ENCODE results near the gene PHACTR1. TPM values are rescaled to one million over a fixed set of nuclear protein-coding genes. Genes with fewer than 3 reads are reported as not detected.

PHACTR1 gene
- polyA plus RNA-seq, 4 donors: 10.9 to 22.0 (median 16.3) TPM

DNA sequence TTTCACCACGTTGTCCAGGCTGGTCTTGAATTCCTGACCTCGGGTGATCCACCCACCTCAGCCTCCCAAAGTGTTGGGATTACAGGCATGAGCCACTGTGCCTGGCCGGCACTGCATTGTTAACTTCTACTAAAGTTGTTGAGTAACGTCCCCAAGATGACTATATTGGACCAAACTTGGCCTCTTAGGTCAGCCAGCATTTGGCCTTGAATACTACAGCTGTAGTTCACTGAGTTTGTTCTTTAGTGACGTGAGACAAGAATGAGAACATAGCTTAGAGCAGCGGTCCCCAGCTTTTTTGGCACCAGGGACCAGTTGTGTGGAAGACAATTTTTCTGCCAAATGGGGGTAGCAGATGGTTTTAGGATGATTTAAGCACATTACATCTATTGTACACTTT lies 374.6 kb downstream of the PHACTR1 start:
- no peak for DNase-seq (ENCODE audit: low read depth in 4 of 4, low spot score in 2 of 4)

DNA sequence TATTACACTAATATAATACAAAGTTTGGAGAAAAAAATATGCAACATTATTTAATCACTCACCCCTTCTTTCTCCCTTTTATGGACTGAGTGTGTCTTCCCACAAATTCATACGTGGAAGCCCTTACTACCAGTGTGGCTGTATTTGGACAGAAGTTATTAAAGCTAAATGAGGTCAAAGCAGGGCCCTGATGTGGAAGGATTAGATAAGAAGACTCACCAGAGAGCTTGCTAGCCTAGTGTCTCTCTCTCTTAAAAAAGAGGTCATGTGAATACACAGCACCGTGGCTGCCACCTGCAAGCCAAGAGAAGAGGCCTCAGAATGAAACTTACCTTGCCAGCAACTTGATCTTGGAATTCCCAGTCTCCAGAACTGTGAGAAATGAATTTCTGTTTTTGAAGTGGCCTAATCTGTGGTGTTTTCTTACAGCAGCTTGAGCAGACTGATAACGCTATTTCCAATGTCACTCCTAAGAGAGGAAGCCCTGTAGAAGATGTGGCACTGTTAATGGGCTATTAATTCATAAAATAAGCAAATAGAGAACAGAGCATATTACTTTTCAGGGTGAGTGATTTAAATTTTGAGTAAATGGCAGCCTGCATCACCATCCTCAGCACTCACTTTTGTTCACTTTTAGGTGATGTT lies 378.3 kb downstream of the PHACTR1 start:
- no peak for DNase-seq (ENCODE audit: low read depth in 4 of 4, low spot score in 2 of 4)

DNA sequence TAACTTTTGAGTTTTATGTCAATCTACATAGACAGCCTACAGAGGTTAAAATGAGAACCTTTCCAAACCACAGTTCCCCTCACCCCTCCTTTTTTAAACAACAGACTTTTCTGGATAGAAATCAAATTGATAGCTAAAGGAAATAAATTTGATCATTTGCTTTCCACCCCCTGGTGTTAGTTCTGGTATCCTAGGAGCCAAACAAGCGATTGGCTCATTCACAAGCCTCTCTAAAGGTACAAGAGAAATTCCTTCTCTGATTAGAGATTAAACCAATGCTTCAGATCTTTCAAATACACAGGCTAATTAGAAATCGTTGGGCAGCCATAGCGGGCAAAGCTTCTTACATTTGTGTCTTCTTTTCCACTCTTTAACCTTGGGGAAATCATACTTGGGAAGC lies 379.5 kb downstream of the PHACTR1 start:
- DNase-seq (ENCODE audit: low read depth in 4 of 4, low spot score in 2 of 4): no peak

DNA sequence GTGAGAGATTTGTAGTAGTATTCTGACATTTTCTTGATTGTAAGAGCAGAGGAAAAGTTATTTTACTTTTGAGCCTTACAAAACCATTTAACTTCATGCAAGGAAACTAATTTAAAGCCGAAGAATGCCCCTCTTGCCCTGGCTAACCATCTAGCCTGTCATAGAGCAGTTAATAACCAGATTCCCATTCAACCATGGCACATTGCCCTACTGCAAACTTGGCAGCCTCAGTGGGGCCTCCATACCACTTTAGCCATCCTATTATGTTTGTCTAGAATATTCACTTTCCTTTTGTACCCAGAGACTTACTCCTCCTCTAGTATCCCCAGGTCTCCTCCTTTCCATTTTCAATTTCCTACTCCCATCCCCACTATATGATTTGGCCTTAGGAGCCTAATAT lies 380.9 kb downstream of the PHACTR1 start:
- DNase-seq (ENCODE audit: low read depth in 4 of 4, low spot score in 2 of 4): no peak

DNA sequence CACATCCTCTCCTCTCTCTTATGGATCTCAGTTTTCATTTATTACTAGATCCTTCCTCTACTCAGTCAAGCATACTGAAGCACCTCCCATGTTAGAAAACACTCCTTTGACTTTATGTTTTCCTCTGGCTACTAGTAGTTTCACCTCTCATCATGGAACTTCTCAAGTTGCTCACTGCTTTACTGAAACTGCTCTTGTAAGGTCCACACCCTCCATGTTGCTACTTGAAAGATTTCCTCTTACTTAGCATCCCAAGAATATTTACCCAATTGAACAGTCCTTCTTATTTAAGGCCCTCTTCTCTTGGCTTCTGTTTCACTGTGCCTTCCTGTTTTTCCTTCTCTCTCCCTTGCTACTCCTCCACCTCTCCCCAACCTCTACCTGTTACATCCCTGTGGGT lies 381.4 kb downstream of the PHACTR1 start:
- DNase-seq (ENCODE audit: low read depth in 4 of 4, low spot score in 2 of 4): no peak

DNA sequence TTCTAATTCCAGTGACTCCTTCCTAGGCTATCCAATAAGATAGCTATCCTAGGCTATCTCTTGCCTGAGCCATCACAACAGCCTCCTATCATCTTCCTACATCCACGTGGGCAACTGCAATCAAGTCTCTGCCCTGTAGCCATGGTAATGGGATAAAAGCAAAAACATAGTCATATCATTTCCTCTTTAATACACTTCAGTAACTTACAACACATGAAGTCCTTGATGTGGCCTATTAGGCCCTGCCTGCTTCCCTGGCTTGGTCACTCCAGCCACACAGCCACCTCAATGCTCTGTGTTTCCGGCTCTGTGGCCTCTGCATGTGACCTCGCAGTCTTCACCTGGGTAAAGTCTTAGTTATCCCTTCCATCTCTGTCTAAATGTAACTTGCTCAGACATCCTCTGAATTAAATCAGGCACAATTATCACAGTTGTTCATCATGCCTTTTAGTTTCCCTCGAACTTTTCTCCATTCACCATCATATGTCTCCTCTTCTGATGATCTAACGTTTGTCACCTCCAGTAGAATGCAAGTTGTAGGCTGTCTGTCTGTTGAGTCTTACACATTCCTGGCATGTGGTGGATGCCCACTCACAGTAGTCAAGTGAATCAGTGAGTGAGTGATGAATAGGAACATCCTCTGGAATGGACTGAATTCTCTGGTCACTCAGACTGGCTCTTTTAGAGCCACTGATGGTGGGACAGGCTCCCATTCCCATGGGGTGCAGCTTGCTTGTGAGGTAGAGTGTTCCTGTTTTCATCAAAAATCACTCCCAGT lies 382.4 kb downstream of the PHACTR1 start:
- DNase-seq (ENCODE audit: low read depth in 4 of 4, low spot score in 2 of 4): no peak

DNA sequence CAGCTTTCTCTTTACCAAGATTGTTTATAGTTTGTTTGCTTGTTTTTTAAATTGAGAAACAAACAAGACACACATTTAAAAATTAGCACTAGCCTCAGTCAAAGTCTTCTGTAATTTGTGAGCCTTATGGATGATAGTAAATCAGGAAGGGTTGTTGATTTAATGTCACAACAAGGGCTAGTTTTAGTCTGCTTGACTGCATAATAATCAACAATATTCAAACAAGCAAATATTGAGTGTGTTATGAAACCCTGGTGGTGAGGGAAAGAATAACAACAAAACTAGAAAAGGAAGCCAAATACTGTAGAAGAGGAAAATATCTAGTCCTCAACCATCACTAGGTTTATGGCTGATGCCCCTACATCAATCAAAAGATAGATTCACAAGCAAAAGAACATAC lies 383.2 kb downstream of the PHACTR1 start:
- no peak for DNase-seq (ENCODE audit: low read depth in 4 of 4, low spot score in 2 of 4)

DNA sequence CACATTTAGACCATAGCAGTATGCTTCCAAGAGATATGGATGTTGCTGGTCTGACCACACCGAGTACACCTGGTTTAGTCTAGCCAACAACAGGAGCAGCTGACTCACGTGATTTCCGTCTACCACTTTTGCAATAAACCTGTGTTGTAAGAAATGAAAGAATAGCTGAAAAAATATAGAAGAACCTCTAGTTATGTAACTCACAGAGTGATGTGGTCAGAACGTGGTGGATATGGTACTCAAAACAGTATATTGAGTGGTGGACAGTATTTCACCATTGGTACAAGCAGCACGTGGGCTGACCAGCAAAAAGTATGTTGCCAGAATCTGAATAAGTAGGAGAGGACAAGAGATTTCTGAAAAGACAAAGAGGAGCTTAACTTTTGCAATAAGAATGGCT lies 384.8 kb downstream of the PHACTR1 start:
- no peak for DNase-seq (ENCODE audit: low read depth in 4 of 4, low spot score in 2 of 4)

DNA sequence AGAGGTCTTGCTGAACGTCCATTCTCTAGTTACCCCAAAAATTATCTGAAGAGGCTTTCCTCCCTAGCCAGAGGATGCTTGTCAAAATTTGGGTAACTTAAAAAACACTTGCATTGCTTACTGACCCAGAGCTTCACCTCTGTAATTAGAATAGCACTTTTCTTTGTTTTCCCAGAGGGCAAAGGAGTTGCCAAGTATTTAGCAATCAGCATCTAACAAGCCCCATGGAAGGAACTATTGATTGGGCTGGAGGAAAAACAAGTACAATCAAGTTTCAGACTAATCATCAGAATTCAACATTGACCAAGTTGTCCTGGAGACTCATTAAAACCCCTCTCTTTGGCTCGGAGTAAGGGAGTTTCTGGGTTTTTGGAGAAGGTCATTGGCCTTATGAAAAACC lies 385.4 kb downstream of the PHACTR1 start:
- DNase-seq (ENCODE audit: low read depth in 4 of 4, low spot score in 2 of 4): no peak

DNA sequence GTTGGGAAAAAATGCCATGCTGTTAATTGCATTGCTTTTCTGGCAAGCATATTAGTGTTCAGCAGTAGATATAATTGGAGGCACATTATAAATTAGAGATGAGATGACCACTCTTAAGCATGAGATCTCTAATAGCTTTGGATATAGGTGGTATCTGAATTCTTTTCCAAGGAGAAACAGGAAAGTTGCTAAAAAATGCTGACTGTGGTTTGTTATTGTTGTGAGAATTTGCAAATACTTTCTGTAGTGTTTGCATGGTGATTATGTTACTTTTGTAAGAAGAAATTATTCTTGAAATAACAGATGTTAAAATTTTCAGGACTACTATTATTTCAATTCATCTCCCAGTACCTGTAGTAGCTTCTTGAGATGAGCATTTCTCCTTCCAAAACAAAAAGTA lies 386.6 kb downstream of the PHACTR1 start:
- no peak for DNase-seq (ENCODE audit: low read depth in 4 of 4, low spot score in 2 of 4)

DNA sequence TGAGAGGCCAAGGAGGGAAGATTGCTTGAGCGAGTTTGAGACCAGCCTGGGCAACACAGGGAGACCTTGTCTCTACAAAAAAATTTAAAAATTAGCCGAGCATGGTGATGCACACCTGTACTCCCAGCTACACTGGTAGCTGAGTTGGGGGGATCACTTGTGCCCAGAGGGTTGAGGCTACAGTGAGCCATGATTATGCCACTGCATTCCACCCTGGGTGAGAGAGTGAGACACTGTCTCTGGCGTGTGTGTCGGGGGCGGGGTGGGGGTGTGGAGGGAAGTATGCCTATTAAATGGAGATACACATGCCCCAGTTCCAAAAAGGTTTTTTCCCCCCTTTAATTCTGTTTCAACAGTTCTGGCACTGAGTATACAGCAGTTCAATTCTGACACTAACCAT lies 388.6 kb downstream of the PHACTR1 start:
- DNase-seq (ENCODE audit: low read depth in 4 of 4, low spot score in 2 of 4): no peak

DNA sequence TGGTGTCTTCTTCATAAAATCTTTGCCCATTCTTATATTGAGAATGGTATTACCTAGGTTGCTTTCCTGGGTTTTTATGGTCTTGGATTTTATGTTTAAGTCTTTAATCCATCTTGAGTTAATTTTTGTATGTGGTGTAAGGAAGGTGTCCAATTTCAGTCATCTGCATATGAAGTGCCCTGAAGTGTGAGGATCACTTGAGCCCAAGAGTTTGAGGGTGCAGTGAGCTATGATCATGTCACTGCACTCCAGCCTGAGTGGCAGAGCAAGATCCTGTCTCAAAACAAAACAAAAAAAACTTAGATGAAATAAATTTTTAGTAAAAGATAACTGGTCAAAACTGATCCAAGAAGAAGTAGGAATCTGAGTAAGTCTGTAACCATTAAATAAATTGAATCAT lies 396.4 kb downstream of the PHACTR1 start:
- no peak for DNase-seq (ENCODE audit: low read depth in 4 of 4, low spot score in 2 of 4)

DNA sequence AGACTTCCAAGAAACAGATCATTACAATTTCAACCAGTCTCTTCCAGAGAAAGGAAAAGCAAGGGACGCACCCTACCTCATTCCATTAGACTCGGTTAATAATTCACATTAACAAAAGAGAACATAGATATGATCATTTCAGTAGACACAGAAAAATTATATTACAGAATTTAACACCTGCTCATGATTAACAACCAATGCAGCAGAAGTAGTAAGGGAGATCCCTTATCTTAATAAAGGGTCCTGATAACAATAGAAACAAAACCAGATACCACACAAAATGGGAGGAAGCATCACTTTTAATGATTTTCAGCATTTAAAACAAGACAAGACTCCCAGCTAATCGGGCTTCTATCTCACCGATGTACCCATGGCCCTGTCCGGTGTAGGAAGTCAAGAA lies 396.8 kb downstream of the PHACTR1 start:
- no peak for DNase-seq (ENCODE audit: low read depth in 4 of 4, low spot score in 2 of 4)

DNA sequence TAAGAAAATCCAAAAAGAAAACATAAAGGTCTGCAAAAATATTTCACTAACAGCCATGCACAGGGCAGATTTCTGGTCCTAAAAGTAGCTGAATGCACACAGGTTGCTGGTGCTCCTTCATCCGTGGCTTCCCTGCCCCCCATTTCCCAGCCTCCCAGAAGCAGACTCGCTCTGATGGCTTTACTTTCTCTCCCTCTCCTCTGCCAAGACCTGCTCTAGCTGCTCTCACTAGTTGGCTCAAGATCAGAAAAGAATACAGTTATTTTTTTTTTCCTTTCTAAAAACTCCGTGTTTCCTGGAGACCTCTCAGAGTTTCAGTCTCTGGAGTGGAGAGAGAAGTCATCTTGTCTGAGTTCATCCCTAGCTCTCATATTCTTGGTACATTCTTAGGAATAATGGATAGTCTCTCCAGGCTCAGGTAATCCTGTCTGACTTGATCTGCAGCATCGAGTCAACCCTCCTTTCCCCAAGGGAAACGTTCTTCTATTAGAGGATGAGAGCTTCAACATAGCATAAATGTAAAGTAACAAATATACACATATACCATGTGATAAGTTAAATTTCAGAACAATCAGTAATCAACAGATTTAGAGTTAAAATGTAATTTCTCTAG lies 397.5 kb downstream of the PHACTR1 start:
- DNase-seq (ENCODE audit: low read depth in 4 of 4, low spot score in 2 of 4): peak in 3 of 4 donors; percentile 36 to 69 (median 42)

DNA sequence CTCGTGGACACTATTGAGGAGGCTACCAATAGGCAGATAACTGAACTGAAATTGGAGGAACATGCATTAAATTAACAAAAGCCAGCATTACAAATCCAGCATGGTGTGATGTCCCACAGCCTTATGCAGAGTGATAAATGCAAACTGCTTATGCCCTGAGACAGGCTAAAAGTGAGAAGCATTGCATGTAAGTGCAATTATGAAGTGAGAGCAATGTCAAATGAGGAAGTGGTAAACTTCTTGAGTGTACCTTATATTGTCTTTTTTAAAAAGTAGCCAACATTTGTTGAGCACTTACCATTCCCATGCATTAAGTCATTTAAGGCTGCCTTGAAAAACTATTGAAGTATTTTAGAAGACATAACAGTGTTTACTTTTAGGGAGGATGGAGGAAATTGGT lies 399.6 kb downstream of the PHACTR1 start:
- DNase-seq (ENCODE audit: low read depth in 4 of 4, low spot score in 2 of 4): no peak

DNA sequence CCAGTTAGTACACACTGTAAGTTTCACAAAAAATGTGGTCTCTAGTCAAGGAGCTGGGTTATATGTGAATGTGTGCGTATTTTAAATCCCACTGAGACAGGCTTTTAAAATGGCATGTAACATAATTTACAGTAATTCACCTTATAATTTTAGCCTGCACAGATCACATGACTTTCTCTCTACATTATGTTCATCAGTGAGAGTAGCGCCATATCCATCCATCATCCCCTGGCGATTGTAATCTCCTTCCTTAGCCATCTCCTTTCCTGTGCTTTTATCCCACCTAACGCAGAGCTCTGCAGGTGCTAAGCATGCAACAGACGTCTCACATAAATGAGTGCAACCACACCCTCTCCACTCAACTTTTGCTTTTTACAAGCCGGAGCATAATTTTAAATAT lies 401.0 kb downstream of the PHACTR1 start:
- DNase-seq (ENCODE audit: low read depth in 4 of 4, low spot score in 2 of 4): no peak

DNA sequence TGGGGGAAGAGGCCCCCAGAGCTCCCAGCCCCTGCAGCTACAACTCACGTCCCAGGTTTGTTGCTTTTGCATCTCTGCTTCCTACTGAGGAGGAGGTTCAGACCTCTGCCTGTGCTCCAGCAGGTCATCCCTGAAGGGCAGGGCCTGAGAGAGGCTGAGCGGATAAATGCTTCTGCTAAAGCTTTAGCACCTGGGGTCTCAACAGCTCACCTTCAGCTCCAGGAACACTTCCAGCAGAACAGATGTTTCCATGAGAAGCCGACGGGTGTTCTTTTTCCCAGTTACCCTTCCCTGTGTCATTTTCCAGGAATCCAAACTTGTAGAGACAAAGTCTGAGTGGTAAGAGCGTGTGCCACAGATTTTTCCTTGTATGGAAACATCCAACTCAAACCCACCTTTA lies 403.0 kb downstream of the PHACTR1 start:
- no peak for DNase-seq (ENCODE audit: low read depth in 4 of 4, low spot score in 2 of 4)

DNA sequence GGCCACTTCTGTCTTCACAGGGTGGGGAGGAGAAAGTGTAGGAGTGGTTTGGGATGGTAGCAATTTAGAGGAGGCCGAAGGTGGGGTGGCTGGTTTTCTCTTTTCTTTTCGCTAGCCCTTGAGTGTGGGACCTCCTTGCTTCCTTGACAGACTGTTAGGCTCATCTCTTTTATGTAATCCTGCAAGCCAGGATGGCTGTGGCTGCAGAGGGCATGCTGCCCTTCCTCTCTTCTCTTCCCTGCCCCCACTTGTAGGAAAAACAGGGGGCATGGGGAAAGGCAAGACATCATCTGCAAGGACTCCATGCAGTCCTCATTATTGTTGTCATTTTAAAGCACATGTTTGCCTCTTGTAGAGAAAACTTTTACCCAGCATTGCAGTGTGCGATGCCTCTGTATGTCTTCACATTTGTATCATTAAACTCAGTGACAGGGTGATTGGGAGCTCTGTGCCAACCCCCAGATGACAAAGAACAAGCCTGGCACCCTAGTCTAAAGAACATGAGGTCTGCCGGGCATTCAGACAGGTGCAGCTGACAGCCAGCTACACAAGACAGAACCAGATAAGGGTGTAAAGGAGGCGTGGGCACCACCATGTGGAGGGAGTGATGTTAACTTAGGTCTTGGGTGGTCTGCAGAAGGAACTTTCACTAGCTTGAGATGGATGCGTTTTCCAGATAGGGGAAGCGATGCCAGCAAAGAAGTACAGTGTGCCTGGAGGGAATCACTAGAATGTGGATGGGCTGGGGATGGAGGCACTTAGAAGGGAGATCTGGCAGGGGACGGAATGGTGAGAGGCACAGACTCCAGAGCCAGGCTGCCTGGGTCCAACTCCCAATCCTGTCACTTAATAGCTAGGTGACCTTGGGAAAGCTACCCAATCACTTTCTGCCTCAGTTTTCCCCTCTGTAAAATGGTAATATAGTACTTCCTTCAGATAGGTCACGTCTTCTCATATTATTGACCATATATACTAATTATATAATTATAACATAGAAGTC lies 404.2 kb downstream of the PHACTR1 start:
- no peak for DNase-seq (ENCODE audit: low read depth in 4 of 4, low spot score in 2 of 4)

DNA sequence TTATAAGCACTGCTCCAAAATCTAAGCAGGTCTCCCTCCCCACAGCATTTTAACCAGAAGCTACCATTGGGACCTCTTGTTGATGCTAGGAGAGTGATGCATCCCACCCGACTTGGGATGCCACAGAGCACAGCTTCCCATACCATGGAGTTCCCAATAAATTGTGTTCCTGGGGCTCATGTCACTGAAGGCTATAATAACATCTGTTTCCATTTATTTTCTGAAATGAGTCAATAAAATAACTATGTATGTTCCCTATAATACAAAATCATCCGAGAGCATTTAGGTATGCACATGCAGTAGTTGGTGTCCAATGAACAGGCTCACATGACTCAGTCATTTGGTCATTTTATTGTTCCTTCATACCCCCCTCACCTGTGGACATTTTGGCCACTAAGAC lies 407.6 kb downstream of the PHACTR1 start:
- no peak for DNase-seq (ENCODE audit: low read depth in 4 of 4, low spot score in 2 of 4)

DNA sequence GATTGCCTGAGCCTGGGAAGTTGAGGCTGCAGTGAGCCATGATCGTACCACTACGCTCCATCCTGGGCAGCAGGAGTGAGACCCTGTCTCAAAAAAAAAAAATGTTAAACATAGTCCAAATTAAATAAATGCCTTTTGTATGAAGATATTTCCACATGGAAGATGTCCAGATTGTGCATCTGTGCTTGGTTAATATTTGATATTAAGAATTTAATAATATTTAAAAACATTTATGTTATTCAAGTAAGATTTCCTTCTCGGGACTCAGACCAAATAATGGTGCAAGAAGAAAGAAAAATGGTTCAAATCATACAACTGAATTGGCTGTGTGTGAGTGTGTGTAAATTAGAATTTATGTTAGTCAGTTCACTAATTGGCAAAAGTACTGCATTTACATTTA lies 409.3 kb downstream of the PHACTR1 start:
- no peak for DNase-seq (ENCODE audit: low read depth in 4 of 4, low spot score in 2 of 4)

Data from left renal cortex interstitium (tissue), 4 donors.